ENCODE data around the gene FAM89A. TPM values are rescaled to one million over a fixed set of nuclear protein-coding genes. Genes with fewer than 3 reads are reported as not detected.

The FAM89A gene
- total RNA-seq, 3 donors from 2014 or later (not counting 1 experiment from before 2014, with no cell fraction given) = 1.4 to 2.5 (median 2.0) TPM

- H3K9me3 Mint-ChIP-seq = no peaks in the 10 kb centered on the region
- DNase-seq (no peak), ATAC-seq (no peak)
- peaks cover 2 to 8% of the 10 kb centered on the region in 2 donors for H3K27me3 Mint-ChIP-seq (ENCODE audit: low read depth in 2 of 2)
- Histone ChIP-seq H3K36me3 (ENCODE audit: control insufficient read depth, insufficient read depth, low read length) (no peaks in the 10 kb centered on the region), H3K27me3 (ENCODE audit: control insufficient read depth, insufficient read depth, low read length) (no peaks in the 10 kb centered on the region), H3K27ac (ENCODE audit: low read length) (no peak overlapping the region), H3K9me3 (ENCODE audit: control insufficient read depth, insufficient read depth, low read length) (no peaks in the 10 kb centered on the region), H3K4me1 (ENCODE audit: control insufficient read depth, insufficient read depth, low read length) (no peaks in the 10 kb centered on the region), H3K4me3 (ENCODE audit: low read length) (no peak overlapping the region)
- H3K4me1 Mint-ChIP-seq = no peaks in the 10 kb centered on the region
- H3K27ac Mint-ChIP-seq = no peak overlapping the region
- TF ChIP-seq CTCF (IDR thresholded peaks at IDR 0.05) = no peak
- H3K4me3 Mint-ChIP-seq = no peak overlapping the region
- H3K36me3 Mint-ChIP-seq = no peaks in the 10 kb centered on the region
- intact Hi-C loops (cut with micrococcal nuclease) = no loop called here
- WGBS (ENCODE audit: insufficient coverage) = 96% methylated on average over 10 of the region's 11 CpGs
These were observed 22.6 kb upstream of the FAM89A start for GRCh38 chr1:231062500-231063270.

DNA sequence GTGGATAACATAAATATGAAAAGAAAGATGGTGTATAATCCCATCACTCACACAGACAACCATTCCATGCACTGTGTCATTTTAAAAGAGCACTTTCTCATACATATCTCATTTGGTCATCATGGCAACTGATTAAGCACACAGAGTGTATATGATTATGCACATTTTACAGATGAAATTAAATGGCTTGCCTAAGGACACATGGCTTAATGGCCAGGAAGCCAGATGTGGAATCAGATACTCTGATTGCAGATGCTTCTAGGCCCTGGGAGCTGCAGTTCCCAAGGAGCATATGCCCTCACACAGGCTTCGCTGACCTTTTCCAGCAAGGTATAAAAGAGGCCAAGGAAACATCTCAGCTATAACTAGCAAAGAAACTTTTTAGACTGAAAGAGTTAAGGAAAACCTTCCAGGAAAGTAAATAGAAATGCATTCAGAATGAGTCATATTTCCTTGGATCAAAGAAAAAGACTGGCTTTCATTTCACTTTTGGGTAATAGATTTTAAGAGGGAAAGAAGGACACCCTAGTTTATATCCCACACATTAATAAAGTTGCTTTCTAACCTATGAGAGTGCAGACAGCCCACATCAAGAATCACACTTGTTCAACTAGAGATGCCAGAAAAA lies 19.6 kb upstream of the FAM89A start:
- intact Hi-C loops (cut with micrococcal nuclease) = no loop called here
- WGBS (ENCODE audit: insufficient coverage) = 88% methylated on average over 1 of the region's 1 CpG
- ATAC-seq = no peak

DNA sequence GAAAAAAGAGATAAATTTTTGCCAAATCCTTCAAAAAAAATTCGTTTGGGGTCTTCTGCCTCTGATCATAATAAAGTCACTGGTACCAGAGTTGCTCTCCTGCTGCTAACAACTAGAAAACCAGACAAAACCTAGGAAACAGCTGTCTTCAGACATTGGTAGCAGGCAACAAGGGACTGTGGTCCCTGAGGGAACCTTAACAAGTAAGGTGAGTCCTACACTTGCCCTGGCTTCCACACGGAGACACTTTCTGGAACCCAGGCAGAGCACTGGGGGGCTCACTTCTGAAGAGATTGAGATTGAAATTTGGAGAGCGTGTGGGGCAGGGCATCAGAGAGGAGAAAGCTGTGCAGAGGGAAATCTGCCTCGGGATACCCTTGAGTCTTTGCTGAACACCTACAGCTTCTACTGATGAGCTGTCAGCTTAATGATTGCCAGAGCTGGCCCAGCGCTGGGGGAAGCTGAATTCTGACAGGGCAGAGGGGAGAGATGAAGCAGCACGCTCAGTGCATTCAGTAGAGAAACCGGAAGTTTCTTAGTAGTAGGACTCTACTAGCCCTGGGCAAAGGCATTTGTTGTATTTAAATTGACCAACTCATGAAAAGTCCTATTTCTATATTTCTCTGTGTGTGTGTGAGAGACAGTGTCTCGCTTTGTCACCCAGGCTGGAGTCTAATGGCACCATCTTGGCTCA lies 18.5 kb upstream of the FAM89A start:
- no peak for ATAC-seq
- DNase-seq = no peak
- H3K27ac Mint-ChIP-seq = no peak overlapping the region
- TF ChIP-seq CTCF (IDR thresholded peaks at IDR 0.05) = no peak
- no peaks in the 10 kb centered on the region for H3K27me3 ChIP-seq (ENCODE audit: control insufficient read depth, insufficient read depth, low read length)
- no peak overlapping the region for H3K27ac ChIP-seq (ENCODE audit: low read length)
- H3K4me1 ChIP-seq (ENCODE audit: control insufficient read depth, insufficient read depth, low read length) = no peaks in the 10 kb centered on the region
- H3K27me3 Mint-ChIP-seq (ENCODE audit: low read depth in 2 of 2) = peaks cover 0 to 8% of the 10 kb centered on the region in 2 donors
- H3K9me3 Mint-ChIP-seq = no peaks in the 10 kb centered on the region
- peaks cover 0 to 5% of the 10 kb centered on the region in 2 donors for H3K4me1 Mint-ChIP-seq
- H3K9me3 ChIP-seq (ENCODE audit: control insufficient read depth, insufficient read depth, low read length) = no peaks in the 10 kb centered on the region
- H3K36me3 Mint-ChIP-seq = no peaks in the 10 kb centered on the region
- H3K4me3 Mint-ChIP-seq = no peak overlapping the region
- no peak overlapping the region for H3K4me3 ChIP-seq (ENCODE audit: low read length)
- 90% methylated on average over 8 of the region's 8 CpGs for WGBS (ENCODE audit: insufficient coverage)
- intact Hi-C loops (cut with micrococcal nuclease) = no loop called here
- H3K36me3 ChIP-seq (ENCODE audit: control insufficient read depth, insufficient read depth, low read length) = no peaks in the 10 kb centered on the region

More for the DNA sequence above, 19.6 kb upstream of the FAM89A start:
- DNase-seq = no peak
- H3K9me3 Mint-ChIP-seq = no peaks in the 10 kb centered on the region
- H3K36me3 Mint-ChIP-seq = no peaks in the 10 kb centered on the region
- H3K4me3 ChIP-seq (ENCODE audit: low read length) = no peak overlapping the region
- no peaks in the 10 kb centered on the region for H3K36me3 ChIP-seq (ENCODE audit: control insufficient read depth, insufficient read depth, low read length)
- H3K9me3 ChIP-seq (ENCODE audit: control insufficient read depth, insufficient read depth, low read length) = no peaks in the 10 kb centered on the region
- H3K27me3 ChIP-seq (ENCODE audit: control insufficient read depth, insufficient read depth, low read length) = no peaks in the 10 kb centered on the region
- peaks cover 0 to 8% of the 10 kb centered on the region in 2 donors for H3K27me3 Mint-ChIP-seq (ENCODE audit: low read depth in 2 of 2)
- no peak overlapping the region for H3K27ac Mint-ChIP-seq
- no peaks in the 10 kb centered on the region for H3K4me1 ChIP-seq (ENCODE audit: control insufficient read depth, insufficient read depth, low read length)
- TF ChIP-seq CTCF (IDR thresholded peaks at IDR 0.05) = no peak
- H3K4me1 Mint-ChIP-seq = no peaks in the 10 kb centered on the region
- no peak overlapping the region for H3K4me3 Mint-ChIP-seq
- H3K27ac ChIP-seq (ENCODE audit: low read length) = no peak overlapping the region
